ENCODE data around the gene ANO7.

- TF ChIP-seq ZFX (IDR thresholded peaks at IDR 0.05) (no peak), CTCF (conservative IDR thresholded peaks at IDR 0.05) (no peak)
Measured at GRCh38 chr2:241274127-241274526, 85.7 kb downstream of the ANO7 start.

Measured in C4-2B (cell line).